C4-2B (cell line): Measurements from ENCODE around the gene NR2F1-AS1.

Source experiments
- H3K27ac ChIP-seq: fragments of 450-650 bp; 2 replicates; pipeline ENCODE4 v1.5.1; 2017
- CTCF ChIP-seq: fragments of 450-650 bp; conservative IDR thresholded peaks from 2 replicates; pipeline ENCODE4 v1.5.1; 2017; ENCODE audit warnings: mild to moderate bottlenecking
- ZFX ChIP-seq: fragments of 450-650 bp; IDR thresholded peaks from 2 replicates; pipeline ENCODE4 v1.6.1; 2017

NR2F1-AS1 gene

GRCh38 chr5:93603078-93603792, 22.2 kb upstream of the NR2F1-AS1 start:
- TF ChIP-seq ZFX, result no peak
- TF ChIP-seq CTCF, result no peak
- no peak overlapping the region for H3K27ac ChIP-seq

- H3K27ac ChIP-seq, result no peak overlapping the region
- TF ChIP-seq ZFX (no peak), CTCF (no peak)
These were observed 21.4 kb upstream of the NR2F1-AS1 start for GRCh38 chr5:93602241-93603077.

GRCh38 chr5:93601802-93602155, 20.8 kb upstream of the NR2F1-AS1 start:
- no peak for TF ChIP-seq ZFX
- no peak for TF ChIP-seq CTCF
- H3K27ac ChIP-seq, result no peak overlapping the region

GRCh38 chr5:93601071-93601801, 20.2 kb upstream of the NR2F1-AS1 start:
- TF ChIP-seq CTCF, result no peak
- no peak for TF ChIP-seq ZFX
- H3K27ac ChIP-seq, result no peak overlapping the region

GRCh38 chr5:93600409-93601070, 19.5 kb upstream of the NR2F1-AS1 start:
- TF ChIP-seq CTCF (no peak), ZFX (no peak)
- H3K27ac ChIP-seq, result no peak overlapping the region

GRCh38 chr5:93599399-93600120, 18.5 kb upstream of the NR2F1-AS1 start:
- no peak overlapping the region for H3K27ac ChIP-seq
- TF ChIP-seq ZFX, result no peak
- no peak for TF ChIP-seq CTCF
